Activated CD8-positive, alpha-beta T cell treated with anti-CD3 and anti-CD28 coated beads, Interleukin-2, amount 10 ng/mL, durations not matched to agents 7 days and 5 days (primary cell): ENCODE measurements around the gene RDH16. TPM values are rescaled to one million over a fixed set of nuclear protein-coding genes. Genes with fewer than 3 reads are reported as not detected.
"Not testable (repeated sequence)": the region's sequence is repeated elsewhere in the genome, so short reads cannot be mapped to it uniquely, and the experiment has no call there.

Source experiments
- ATAC-seq: fragments of 150-1000 bp; cut with Tn5 transposase; one replicate; pipeline ENCODE4 v1.10.0; 2021; ENCODE audit warnings: moderate library complexity
- CTCF ChIA-PET: fragments of 350-600 bp; sonication (Branson Sonifier 250); formaldehyde crosslinking; loops from one replicate; lab custom pipeline; 2021; ENCODE audit warnings: antibody characterized with exemption; lab: Charles Lee
- POLR2A ChIA-PET: fragments of 350-600 bp; sonication (Branson Sonifier 250); formaldehyde crosslinking; loops from one replicate; lab custom pipeline; 2021; ENCODE audit warnings: antibody characterized with exemption; lab: Charles Lee
- DNase-seq: peaks from one replicate; pipeline ENCODE4 v3.0.0-alpha.2; 2020
- H3K27ac Mint-ChIP-seq: one replicate; pipeline ENCODE4 v1.8.0; 2021; ENCODE audit warnings: mild to moderate bottlenecking, mixed read lengths
- H3K27me3 Mint-ChIP-seq: one replicate; pipeline ENCODE4 v1.8.0; 2021; ENCODE audit warnings: low read depth, mixed read lengths
- H3K36me3 Mint-ChIP-seq: one replicate; pipeline ENCODE4 v1.8.0; 2021; ENCODE audit warnings: low read depth, mixed read lengths
- H3K4me1 Mint-ChIP-seq: one replicate; pipeline ENCODE4 v1.8.0; 2021; ENCODE audit warnings: low read depth, mixed read lengths
- H3K4me3 Mint-ChIP-seq: one replicate; pipeline ENCODE4 v1.8.0; 2021; ENCODE audit warnings: mild to moderate bottlenecking, mixed read lengths
- H3K9me3 Mint-ChIP-seq: one replicate; pipeline ENCODE4 v1.8.0; 2022; ENCODE audit warnings: mixed read lengths; ENCODE audit not compliant: insufficient read depth
- total RNA-seq, 2 experiments: library from RNA; stranded (reverse); gene quantifications; one replicate each; pipeline ENCODE4 v1.2.3, GENCODE V29; 2021

Gene RDH16
- total RNA-seq, 2 experiments from 2014 or later = 0.18 to 0.37 TPM

- DNase-seq (no peak), ATAC-seq (no peak)
- H3K4me1 Mint-ChIP-seq = no peaks in the 10 kb centered on the region
- H3K9me3 Mint-ChIP-seq = peaks cover 4% of the 10 kb centered on the region
- POLR2A ChIA-PET = no interaction called here
- peaks cover 2% of the 10 kb centered on the region for H3K36me3 Mint-ChIP-seq
- H3K27ac Mint-ChIP-seq = no peak overlapping the region
- peaks cover 2% of the 10 kb centered on the region for H3K27me3 Mint-ChIP-seq
- H3K4me3 Mint-ChIP-seq = no peak overlapping the region
- CTCF ChIA-PET = no interaction called here
Measured at GRCh38 chr12:56914256-56914655, 43.2 kb downstream of the RDH16 start.

- H3K9me3 Mint-ChIP-seq = peaks cover 12% of the 10 kb centered on the region
- POLR2A ChIA-PET, ATAC-seq, DNase-seq, H3K4me1 Mint-ChIP-seq, H3K4me3 Mint-ChIP-seq, H3K27me3 Mint-ChIP-seq, H3K36me3 Mint-ChIP-seq, H3K27ac Mint-ChIP-seq: not testable (repeated sequence)
- CTCF ChIA-PET = interaction anchor here (0.6 kb wide), 1 partner anchor 1623 kb away, joined by 3 read pairs; no protein-coding TSS in a partner anchor
Measured at GRCh38 chr12:56909403-56909802, 48.0 kb downstream of the RDH16 start.

- Mint-ChIP-seq H3K36me3 (peaks cover 2% of the 10 kb centered on the region), H3K4me1 (no peaks in the 10 kb centered on the region), H3K4me3 (no peak overlapping the region), H3K27ac (no peak overlapping the region), H3K27me3 (peaks cover 4% of the 10 kb centered on the region), H3K9me3 (peaks cover 12% of the 10 kb centered on the region)
- ChIA-PET POLR2A (no interaction called here), CTCF (no interaction called here)
- no peak for DNase-seq
- no peak for ATAC-seq
Measured at GRCh38 chr12:56908136-56908535, 49.3 kb downstream of the RDH16 start.

GRCh38 chr12:56905852-56906251, 51.6 kb downstream of the RDH16 start:
- H3K36me3 Mint-ChIP-seq = peaks cover 3% of the 10 kb centered on the region
- CTCF ChIA-PET = no interaction called here
- peaks cover 2% of the 10 kb centered on the region for H3K27me3 Mint-ChIP-seq
- POLR2A ChIA-PET = no interaction called here
- DNase-seq (no peak), ATAC-seq (no peak)
- peaks cover 14% of the 10 kb centered on the region for H3K9me3 Mint-ChIP-seq
- H3K27ac Mint-ChIP-seq = no peak overlapping the region
- H3K4me1 Mint-ChIP-seq = no peaks in the 10 kb centered on the region
- no peak overlapping the region for H3K4me3 Mint-ChIP-seq

- no peak overlapping the region for H3K27ac Mint-ChIP-seq
- no peaks in the 10 kb centered on the region for H3K4me1 Mint-ChIP-seq
- ChIA-PET CTCF (no interaction called here), POLR2A (no interaction called here)
- ATAC-seq (no peak), DNase-seq (no peak)
- no peak overlapping the region for H3K4me3 Mint-ChIP-seq
- peaks cover 2% of the 10 kb centered on the region for H3K27me3 Mint-ChIP-seq
- H3K9me3 Mint-ChIP-seq = peaks cover 11% of the 10 kb centered on the region
- peaks cover 3% of the 10 kb centered on the region for H3K36me3 Mint-ChIP-seq
Measured at GRCh38 chr12:56903374-56903773, 54.0 kb downstream of the RDH16 start.

Other genes starting within 250 kb of the RDH16 start
- 100 to 1,000 TPM; 793 to 820 TPM for gene NACA, start 232.3 kb downstream of the RDH16 start, total RNA-seq
- gene PRIM1, start 205.3 kb downstream of the RDH16 start, total RNA-seq = 10 to 100 TPM; 56.8 to 60.4 TPM
- gene HSD17B6, start 194.3 kb downstream of the RDH16 start, total RNA-seq = 1 to 10 TPM; 2.1 to 4.0 TPM
- gene SDR9C7, start 23.2 kb downstream of the RDH16 start, total RNA-seq = not detected
- gene ZBTB39, start 48.9 kb upstream of the RDH16 start, total RNA-seq = 1 to 10 TPM; 7.7 to 8.2 TPM
- not detected for gene TAC3, start 58.9 kb upstream of the RDH16 start, total RNA-seq
- 1 to 10 TPM; 1.3 to 1.4 TPM for gene MYO1A, start 92.5 kb upstream of the RDH16 start, total RNA-seq
- 10 to 100 TPM; 56.4 to 56.9 TPM for gene NEMP1, start 121.2 kb upstream of the RDH16 start, total RNA-seq
- gene NAB2, start 131.5 kb upstream of the RDH16 start, total RNA-seq = 10 to 100 TPM; 12.9 to 13.7 TPM
- 100 to 1,000 TPM; 189 TPM for gene STAT6, start 153.8 kb upstream of the RDH16 start, total RNA-seq
- gene LRP1, start 170.9 kb upstream of the RDH16 start, total RNA-seq = under 1 TPM; 0.39 to 0.40 TPM
- gene LRP1-AS, start 190.0 kb upstream of the RDH16 start, total RNA-seq = not detected